ENCODE results near the gene TULP4. TPM values are rescaled to one million over a fixed set of nuclear protein-coding genes. Genes with fewer than 3 reads are reported as not detected.
A peak's percentile ranks its signal among the peaks of the same experiment; 100 is the strongest.
"Not testable (repeated sequence)": the region's sequence is repeated elsewhere in the genome, so short reads cannot be mapped to it uniquely, and the experiment has no call there.

The TULP4 gene
- total RNA-seq, 1 experiment from 2014 or later = 210 TPM

DNA sequence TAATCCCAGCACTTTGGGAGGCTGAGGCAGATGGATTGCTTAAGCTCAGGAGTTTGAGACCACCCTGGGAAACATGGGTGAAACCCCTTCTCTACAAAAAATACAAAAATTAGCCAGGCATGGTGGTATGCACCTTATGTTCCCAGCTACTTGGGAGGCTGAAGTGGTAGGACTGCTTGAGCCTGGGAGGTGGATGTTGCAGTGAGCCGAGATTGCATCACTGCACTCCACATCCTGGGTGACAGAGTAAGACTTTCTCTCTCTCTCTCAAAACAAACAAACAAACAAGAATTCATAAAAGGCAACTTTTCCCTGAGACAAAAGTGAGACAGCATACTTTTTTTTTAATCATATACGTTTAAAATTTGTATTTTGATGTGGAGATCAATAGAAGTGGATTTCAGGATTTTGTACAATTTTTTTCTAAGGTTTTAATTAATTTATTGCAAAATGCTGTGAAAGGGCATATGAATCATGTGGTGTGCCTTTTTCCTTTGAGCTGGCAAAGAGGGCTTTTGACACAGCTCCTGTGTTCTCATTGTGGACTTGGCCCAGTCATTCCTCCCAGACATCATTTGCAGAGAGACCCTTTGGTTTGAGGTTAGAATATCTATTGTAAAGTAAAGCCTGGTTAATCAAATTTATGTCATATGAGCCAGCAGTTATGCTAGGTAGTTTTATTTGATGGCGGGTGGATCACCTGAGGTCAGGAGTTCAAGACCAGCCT is 77.1 kb downstream of the TULP4 start:
- Histone ChIP-seq H3K36me3 (peaks cover 26% of the 10 kb centered on the region), H3K4me3 (no peak overlapping the region), H3K27me3 (no peaks in the 10 kb centered on the region), H3K4me1 (peaks cover 9% of the 10 kb centered on the region), H3K9me3 (replicated peaks) (peaks cover 19% of the 10 kb centered on the region), H3K27ac (no peak overlapping the region)
- DNase-seq = no peak

DNA sequence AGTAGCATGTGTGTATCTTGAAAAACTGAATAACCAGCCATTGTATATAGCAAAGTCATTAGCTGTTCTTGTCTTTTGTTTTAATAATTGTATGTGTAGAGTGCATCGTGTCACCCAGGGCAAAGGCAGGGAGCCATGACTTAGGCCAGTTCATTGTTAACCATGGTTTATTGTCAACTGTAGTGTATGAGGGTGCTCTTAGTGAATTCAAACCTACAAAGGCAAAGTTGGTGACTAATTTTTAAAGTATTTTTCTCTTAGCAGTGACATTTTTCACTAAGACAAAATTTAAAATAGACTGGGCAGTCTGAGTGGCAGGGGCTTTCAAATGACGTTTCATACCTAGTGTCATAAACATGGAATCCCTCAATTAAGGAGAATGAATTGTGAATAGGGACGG is 79.0 kb downstream of the TULP4 start:
- Histone ChIP-seq H3K9me3 (replicated peaks) (peaks cover 19% of the 10 kb centered on the region), H3K27ac (no peak overlapping the region), H3K36me3 (peaks cover 18% of the 10 kb centered on the region), H3K4me1 (no peaks in the 10 kb centered on the region), H3K27me3 (no peaks in the 10 kb centered on the region), H3K4me3 (no peak overlapping the region)
- no peak for DNase-seq

DNA sequence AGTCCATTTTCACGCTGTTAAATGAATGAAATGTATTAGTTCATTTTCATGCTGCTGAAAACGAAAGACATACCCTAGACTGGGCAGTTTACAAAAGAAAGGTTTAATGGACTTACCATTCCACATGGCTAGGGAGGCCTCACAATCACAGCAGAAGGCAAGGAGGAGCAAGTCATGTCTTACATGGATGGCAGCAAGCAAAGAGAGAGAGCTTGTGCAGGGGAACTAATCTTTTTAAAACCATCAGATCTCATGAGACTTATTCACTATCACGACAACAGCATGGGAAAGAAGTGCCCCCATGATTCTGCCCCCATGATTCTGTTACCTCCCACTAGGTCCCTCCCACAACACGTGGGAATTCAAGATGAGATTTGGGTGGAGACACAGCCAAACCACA is 79.7 kb downstream of the TULP4 start:
- not testable (repeated sequence) for H3K4me3 ChIP-seq, DNase-seq, H3K27me3 ChIP-seq, H3K27ac ChIP-seq, H3K4me1 ChIP-seq
- H3K36me3 ChIP-seq = peaks cover 14% of the 10 kb centered on the region
- peaks cover 19% of the 10 kb centered on the region for H3K9me3 ChIP-seq (replicated peaks)

DNA sequence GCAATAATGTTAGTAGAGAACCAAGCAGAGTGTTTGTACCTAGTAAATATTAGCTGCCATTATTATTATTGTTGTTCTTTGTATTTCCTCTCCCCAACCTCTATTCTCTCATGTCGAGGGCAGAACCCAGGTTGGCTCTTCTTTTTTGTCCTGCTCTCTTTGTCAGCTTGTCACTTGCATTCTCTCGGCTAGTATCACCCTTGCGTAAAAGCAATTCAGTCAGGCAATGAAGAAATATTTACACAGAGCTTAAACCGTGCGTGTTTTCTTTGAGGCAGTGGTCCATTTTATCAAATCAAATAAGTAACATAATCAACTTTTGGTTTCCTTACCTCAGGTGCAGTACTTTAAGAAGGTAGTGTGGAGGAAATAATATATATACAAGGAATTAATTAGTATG is 83.9 kb downstream of the TULP4 start:
- Histone ChIP-seq H3K9me3 (replicated peaks) (peaks cover 19% of the 10 kb centered on the region), H3K27ac (no peak overlapping the region)
- no peak for DNase-seq

DNA sequence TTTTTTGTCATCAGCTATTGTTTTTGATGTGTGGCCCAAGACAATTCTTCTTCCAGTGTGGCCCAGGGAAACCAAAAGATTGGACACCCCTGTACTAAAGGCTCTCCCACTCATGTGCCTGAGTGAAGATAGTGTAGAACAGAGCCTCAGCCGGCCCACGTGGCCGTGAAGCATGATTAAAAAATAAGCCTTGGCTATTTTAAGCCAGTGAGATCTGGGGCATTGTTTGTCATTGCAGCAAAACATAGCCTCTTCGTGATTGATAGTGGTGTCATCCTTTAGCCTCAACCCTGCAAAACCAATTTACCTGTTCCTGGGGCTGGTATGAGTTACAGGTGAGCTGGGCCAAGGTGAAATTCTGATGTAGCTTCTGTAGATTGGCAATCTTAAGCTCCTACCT is 85.3 kb downstream of the TULP4 start:
- Histone ChIP-seq H3K27me3 (no peaks in the 10 kb centered on the region), H3K36me3 (peaks cover 6% of the 10 kb centered on the region), H3K9me3 (replicated peaks) (peaks cover 8% of the 10 kb centered on the region), H3K27ac (no peak overlapping the region), H3K4me3 (no peak overlapping the region), H3K4me1 (0 out of 2 replicates have a peak, but pooled peaks cover 2% of the 10 kb centered on the region)
- DNase-seq = no peak

More for the DNA sequence above, 83.9 kb downstream of the TULP4 start:
- H3K27me3 ChIP-seq = no peaks in the 10 kb centered on the region
- peaks cover 6% of the 10 kb centered on the region for H3K36me3 ChIP-seq
- no peak overlapping the region for H3K4me3 ChIP-seq
- 0 out of 2 replicates have a peak, but pooled peaks cover 2% of the 10 kb centered on the region for H3K4me1 ChIP-seq

DNA sequence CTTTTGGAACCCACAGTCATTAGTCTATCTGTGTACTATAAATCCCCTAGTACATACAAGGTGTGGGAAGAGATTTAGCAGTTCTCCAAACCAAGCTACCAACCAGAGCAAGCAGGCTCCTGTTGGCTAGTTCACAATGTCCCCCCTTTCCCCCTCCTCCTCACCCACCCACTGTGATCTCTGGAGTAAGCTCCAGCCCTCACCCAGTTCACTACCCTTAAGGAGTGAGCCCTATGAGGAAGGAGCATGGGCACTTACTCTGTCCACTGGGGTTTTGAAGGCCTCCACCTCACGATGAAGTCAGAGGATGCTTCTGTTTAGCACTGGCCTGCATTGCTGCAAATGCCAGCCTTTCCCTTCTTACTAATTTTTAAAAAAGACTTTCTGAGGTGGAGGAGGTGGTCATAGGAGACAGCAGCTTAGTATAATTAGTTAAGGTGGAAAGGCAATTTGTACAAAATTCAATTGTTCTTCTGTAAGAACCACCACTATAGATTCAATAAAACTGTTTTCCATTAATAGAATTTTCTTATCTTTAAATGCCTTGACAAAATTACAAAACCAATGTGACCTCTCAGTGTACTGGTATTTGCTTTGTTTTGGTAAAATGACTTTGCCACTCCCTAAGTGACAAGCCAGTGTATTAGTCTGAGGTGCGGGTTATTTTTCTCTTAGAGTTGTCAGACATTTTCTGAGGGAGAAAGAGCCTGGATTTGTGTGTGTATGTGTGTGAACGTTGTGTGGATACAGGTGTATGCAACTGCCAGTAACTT is 86.2 kb downstream of the TULP4 start:
- Histone ChIP-seq H3K4me1 (0 out of 2 replicates have a peak, but pooled peaks cover 2% of the 10 kb centered on the region), H3K36me3 (peaks cover under 1% of the 10 kb centered on the region)
- no peak for DNase-seq

DNA sequence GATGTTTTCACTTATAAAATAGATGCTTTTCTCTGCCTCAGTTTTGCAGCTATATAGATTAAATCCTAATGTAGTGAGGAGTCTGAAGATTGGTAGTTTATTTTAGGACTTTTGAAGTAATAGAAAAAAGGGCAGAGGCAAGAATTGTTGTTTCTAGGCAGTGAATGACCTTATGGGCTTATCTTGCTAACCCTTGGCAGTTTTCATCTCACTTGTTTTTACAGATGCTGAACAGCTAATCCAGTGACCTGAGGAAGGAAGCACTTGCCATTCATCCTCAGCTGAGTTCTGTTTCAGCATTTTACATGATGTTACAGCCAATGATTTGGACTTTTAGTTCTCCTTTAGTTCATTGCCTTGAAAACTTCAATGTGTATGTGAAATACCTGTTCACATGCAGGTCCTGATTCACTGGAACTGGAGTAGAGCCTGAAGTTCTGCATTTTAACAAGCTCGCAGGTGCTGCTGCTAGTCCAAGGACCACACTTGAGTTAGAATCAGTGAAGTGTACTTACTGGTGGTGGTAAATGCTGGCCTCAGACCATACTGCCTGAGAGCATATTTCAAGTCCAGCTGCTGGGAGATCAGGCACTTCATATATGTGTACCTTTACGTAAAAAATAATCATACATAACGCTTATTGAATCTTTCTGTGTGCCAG is 86.9 kb downstream of the TULP4 start:
- no peaks in the 10 kb centered on the region; the same call in 1 of the 2 replicates for H3K36me3 ChIP-seq
- no peak overlapping the region for H3K4me3 ChIP-seq
- H3K27me3 ChIP-seq = no peaks in the 10 kb centered on the region
- DNase-seq = no peak
- H3K27ac ChIP-seq = no peak overlapping the region
- H3K9me3 ChIP-seq (replicated peaks) = no peaks in the 10 kb centered on the region; the same call in 1 of the 2 replicates
- 0 out of 2 replicates have a peak, but pooled peaks cover 2% of the 10 kb centered on the region for H3K4me1 ChIP-seq

More for the DNA sequence above, 86.2 kb downstream of the TULP4 start:
- Histone ChIP-seq H3K9me3 (replicated peaks) (peaks cover 7% of the 10 kb centered on the region), H3K27me3 (no peaks in the 10 kb centered on the region), H3K27ac (no peak overlapping the region), H3K4me3 (no peak overlapping the region)

DNA sequence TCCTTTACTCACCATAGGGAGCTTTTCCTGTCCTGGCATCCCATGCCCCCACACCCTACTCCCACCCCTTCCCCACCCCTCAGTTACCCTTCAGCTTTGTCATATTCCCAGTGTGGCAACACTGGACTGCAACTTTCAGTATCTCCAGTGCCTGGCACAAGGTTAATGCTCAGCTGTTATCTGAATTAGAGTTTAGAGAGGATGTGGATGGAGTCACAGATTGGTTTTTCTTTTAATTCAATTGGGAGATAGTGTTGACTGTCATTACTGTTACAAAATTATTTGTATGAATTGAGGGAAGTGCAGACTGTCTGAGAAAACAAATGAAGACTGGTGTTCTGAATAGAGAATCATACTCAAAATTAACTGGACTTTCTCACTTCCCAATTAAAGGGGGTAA is 89.9 kb downstream of the TULP4 start:
- DNase-seq = no peak
- H3K9me3 ChIP-seq (replicated peaks) = no peaks in the 10 kb centered on the region; the same call in 1 of the 2 replicates
- H3K36me3 ChIP-seq = no peaks in the 10 kb centered on the region; the same call in 1 of the 2 replicates
- H3K27ac ChIP-seq = no peak overlapping the region
- no peak overlapping the region for H3K4me3 ChIP-seq
- H3K27me3 ChIP-seq = no peaks in the 10 kb centered on the region
- peaks cover 24% of the 10 kb centered on the region for H3K4me1 ChIP-seq

DNA sequence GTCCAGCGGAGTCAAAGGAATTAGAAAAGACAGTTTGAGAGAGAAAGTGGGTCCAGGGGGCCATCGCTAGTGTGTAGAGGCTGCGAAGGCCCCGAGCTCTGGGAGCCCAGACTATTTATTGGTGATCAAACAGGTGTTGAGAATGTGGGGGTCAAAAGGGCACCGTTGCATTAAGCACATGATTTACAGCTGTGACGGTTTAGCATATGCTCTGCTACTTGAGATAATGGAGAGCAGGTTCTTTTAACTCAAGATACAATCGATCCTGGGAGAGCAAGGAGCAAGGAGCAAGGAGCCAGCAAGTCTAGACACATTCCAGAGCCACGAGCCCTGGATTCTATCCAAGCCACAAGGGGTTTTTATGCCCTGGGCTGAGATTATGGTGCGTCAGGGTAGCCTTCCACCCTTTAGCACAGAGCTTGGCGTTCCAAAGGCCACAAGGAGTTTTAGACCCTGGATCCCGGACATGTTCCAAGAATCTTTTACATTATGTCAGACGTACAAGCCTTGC is 93.1 kb downstream of the TULP4 start:
- H3K9me3 ChIP-seq (replicated peaks); H3K36me3 ChIP-seq; H3K4me3 ChIP-seq; H3K27me3 ChIP-seq: not testable (repeated sequence)
- Histone ChIP-seq H3K27ac (peak overlapping the region; percentile 88), H3K4me1 (peaks cover 48% of the 10 kb centered on the region)
- peak; percentile 90 to 92 for DNase-seq

DNA sequence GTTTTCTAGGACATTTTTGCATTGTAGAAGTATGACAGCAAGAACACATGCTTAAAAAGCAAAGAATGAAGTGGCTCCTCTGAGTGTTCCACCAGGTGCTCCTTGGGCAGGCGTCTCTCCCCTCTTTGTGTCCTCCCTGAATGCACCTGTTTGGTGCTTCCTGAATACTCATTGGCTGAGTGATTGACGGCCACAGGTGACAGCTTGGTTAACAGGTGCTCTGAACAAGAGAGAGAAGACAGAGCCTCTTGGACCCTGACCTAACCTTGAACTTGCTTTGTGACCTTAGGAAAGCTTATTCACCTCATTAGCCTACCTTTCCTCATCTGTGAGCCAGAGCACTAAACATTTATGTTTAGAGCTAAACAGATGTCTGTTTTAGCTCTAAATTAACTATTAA is 93.7 kb downstream of the TULP4 start:
- DNase-seq = peak; percentile 89 to 91
- Histone ChIP-seq H3K36me3 (no peaks in the 10 kb centered on the region), H3K27ac (peak overlapping the region; percentile 88)

DNA sequence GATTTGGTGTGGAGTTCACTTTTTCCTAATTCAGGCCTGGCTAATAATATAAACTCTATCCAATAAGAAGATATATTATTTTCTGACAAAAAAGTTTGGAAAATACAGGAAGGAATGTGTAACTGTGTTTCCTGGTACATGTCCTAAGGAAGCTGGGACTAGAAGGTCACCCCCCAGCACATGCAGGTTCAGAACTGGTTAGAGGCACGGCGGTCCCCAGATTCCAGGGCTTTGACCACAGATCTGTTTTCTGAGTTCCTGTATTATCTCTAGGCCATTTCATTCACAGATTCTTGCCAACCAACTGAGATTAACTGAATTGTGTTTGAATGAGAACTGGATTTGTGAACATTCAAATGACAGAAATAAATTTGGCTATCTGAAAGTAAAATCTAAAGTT is 94.5 kb downstream of the TULP4 start:
- peak overlapping the region; percentile 88 for H3K27ac ChIP-seq

More for the DNA sequence above, 93.7 kb downstream of the TULP4 start:
- peaks cover 48% of the 10 kb centered on the region for H3K4me1 ChIP-seq
- no peaks in the 10 kb centered on the region for H3K27me3 ChIP-seq
- H3K4me3 ChIP-seq = no peak overlapping the region
- no peaks in the 10 kb centered on the region for H3K9me3 ChIP-seq (replicated peaks)

DNA sequence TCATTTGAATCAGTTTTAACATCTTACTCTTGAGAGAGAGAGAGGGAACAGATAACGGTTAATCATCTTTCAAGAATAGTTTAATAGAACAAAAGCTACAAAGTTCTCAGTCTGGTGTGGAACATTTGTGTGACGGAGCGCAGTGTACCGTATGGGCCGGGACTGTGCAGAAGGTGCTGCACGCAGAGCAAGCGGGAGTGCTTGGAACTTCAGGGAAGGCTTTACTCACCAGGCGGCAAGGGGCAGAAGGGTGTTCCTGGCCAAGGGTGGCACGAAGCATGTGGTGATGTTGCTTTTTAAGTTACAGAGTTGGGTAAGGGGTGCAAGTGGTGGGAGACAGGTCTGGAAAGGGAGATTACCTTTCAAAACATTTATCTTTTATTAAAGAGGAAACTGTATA is 95.7 kb downstream of the TULP4 start:
- no peaks in the 10 kb centered on the region for H3K27me3 ChIP-seq
- no peak for DNase-seq
- peak overlapping the region; percentile 34 for H3K27ac ChIP-seq
- no peaks in the 10 kb centered on the region for H3K36me3 ChIP-seq
- H3K9me3 ChIP-seq (replicated peaks) = no peaks in the 10 kb centered on the region
- H3K4me1 ChIP-seq = peaks cover 48% of the 10 kb centered on the region
- no peak overlapping the region for H3K4me3 ChIP-seq

More for the DNA sequence above, 94.5 kb downstream of the TULP4 start:
- Histone ChIP-seq H3K27me3 (no peaks in the 10 kb centered on the region), H3K9me3 (replicated peaks) (no peaks in the 10 kb centered on the region), H3K4me3 (no peak overlapping the region), H3K36me3 (no peaks in the 10 kb centered on the region), H3K4me1 (peaks cover 48% of the 10 kb centered on the region)
- no peak for DNase-seq

DNA sequence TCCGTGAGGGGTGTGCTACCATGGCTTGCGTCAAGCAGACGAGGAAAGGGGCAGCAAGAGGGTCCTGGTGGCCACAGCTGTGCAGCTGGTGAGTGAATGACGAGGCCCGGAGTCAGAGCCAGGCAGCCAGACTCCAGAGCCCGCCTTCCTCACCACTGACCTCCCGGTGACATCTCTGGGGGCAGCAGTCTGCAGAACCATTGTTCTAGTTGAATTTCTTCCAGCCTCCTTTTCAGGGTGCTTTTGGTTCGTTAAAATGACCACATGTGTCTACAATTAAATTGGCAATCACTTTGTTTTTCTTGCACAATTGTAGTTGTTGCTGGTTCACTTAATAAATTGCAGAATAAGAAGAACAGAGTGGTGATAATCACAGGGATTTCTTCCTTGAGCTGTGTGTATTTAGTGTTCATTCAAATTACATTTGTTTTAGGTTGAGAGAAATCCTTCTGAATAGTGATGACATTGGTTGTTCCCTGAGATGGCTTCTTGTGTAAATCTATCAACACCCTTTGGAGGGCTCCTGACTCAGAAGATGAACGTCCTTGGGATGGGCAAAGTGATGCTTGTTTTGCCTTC is 96.4 kb downstream of the TULP4 start:
- Histone ChIP-seq H3K4me3 (no peak overlapping the region), H3K9me3 (replicated peaks) (no peaks in the 10 kb centered on the region), H3K36me3 (peaks cover 5% of the 10 kb centered on the region), H3K27me3 (no peaks in the 10 kb centered on the region), H3K4me1 (peaks cover 48% of the 10 kb centered on the region), H3K27ac (peak overlapping the region; percentile 34)
- DNase-seq = peak; percentile 60 to 65

DNA sequence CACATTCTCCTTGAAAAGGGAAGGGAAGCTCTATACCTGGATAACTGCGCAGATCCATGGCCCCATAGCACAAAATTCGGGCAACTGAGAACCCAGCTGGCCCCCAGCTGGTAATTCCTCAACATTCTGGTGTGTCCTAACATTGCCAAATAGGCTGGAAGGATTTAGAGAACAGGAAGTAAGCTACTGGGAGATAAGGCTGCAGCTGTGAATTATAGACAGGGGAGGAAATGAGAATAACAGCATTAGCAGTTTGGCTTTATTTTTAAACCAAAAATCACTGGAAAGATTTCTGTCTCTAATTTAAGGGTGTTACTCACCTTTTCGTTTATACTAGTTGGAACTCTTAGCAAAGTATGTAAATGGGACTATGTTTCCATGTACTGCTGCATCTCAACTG is 97.2 kb downstream of the TULP4 start:
- H3K9me3 ChIP-seq (replicated peaks) = no peaks in the 10 kb centered on the region
- H3K4me3 ChIP-seq = no peak overlapping the region
- H3K36me3 ChIP-seq = peaks cover 10% of the 10 kb centered on the region
- no peaks in the 10 kb centered on the region for H3K27me3 ChIP-seq
- peaks cover 48% of the 10 kb centered on the region for H3K4me1 ChIP-seq
- DNase-seq = peak; percentile 16 to 58
- peak overlapping the region; percentile 34 for H3K27ac ChIP-seq
